GM13977 (cell line): ENCODE measurements around the gene TWNK.

Experiments used
- DNase-seq: peaks from one replicate; pipeline ENCODE4 v3.0.0; 2012; ENCODE audit warnings: low spot score
- CTCF ChIP-seq: IDR thresholded peaks from 2 replicates; pipeline ENCODE4 v1.5.1; 2012; ENCODE audit warnings: mild to moderate bottlenecking, control low read depth; ENCODE audit not compliant: insufficient read depth; ENCODE audit errors: extremely low read depth, missing control alignments
- in situ Hi-C: fragments of 300-500 bp; cut with MboI; formaldehyde crosslinking; loops from one replicate; pipeline ENCODE4 v1.12.0; 2022; ENCODE audit warnings: low sequenced_read_pairs, low pct_unique_long_range_greater_than_20kb, mixed read lengths, inconsistent platforms; ENCODE audit not compliant: unreplicated experiment

Gene TWNK

GRCh38 chr10:101040851-101041250 lies 53.5 kb downstream of the TWNK start:
- no peak for TF ChIP-seq CTCF
- in situ Hi-C loops = no loop called here

GRCh38 chr10:101041252-101041761 lies 54.0 kb downstream of the TWNK start:
- TF ChIP-seq CTCF = peak; percentile 85
- in situ Hi-C loops = no loop called here
- peak; percentile 86 for DNase-seq

More at GRCh38 chr10:101040851-101041250, 53.5 kb downstream of the TWNK start:
- DNase-seq = no peak

- no peak for DNase-seq
- TF ChIP-seq CTCF = no peak
- in situ Hi-C loops = no loop called here
These were observed 54.8 kb downstream of the TWNK start for GRCh38 chr10:101042118-101042517.

GRCh38 chr10:101042667-101043362 lies 55.5 kb downstream of the TWNK start:
- no peak for TF ChIP-seq CTCF
- in situ Hi-C loops = no loop called here
- peak; percentile 95 for DNase-seq

GRCh38 chr10:101043363-101043707 lies 56.0 kb downstream of the TWNK start:
- in situ Hi-C loops = no loop called here
- no peak for DNase-seq
- TF ChIP-seq CTCF = no peak
